H1 (cell line): ENCODE measurements around the gene B3GALT4. TPM values are rescaled to one million over a fixed set of nuclear protein-coding genes. Genes with fewer than 3 reads are reported as not detected.

Experiments
- CTCF ChIA-PET: fragments of 300-600 bp; sonication (Branson Sonifier 250); formaldehyde crosslinking; loops from one replicate; lab custom pipeline; 2021; ENCODE audit not compliant: partially characterized antibody; lab: Charles Lee
- POLR2A ChIA-PET: fragments of 300-600 bp; sonication (Branson Sonifier 250); formaldehyde crosslinking; loops from one replicate; lab custom pipeline; 2021; ENCODE audit warnings: inconsistent platforms; ENCODE audit not compliant: partially characterized antibody; lab: Charles Lee
- DNase-seq, 2 experiments: peaks; one replicate each; pipeline versions ENCODE4 v3.0.0 to v3.0.0-alpha.2; 2010 to 2022; ENCODE audit warnings: low spot score in 2 of 2, low read depth in 1 of 2, mixed read lengths in 1 of 2
- FAIRE-seq: peaks from 2 replicates; lab custom pipeline; 2011; peaks lifted over from hg19 to GRCh38; lab: Jason Lieb, UNC
- H2AFZ ChIP-seq: 2 replicates; pipeline ENCODE4 v1.8.1; 2012; ENCODE audit warnings: low read length, inconsistent platforms
- H2AK5ac ChIP-seq: 2 replicates; pipeline ENCODE4 v1.6.1; 2013; ENCODE audit warnings: low read depth, low read length
- H2BK120ac ChIP-seq: replicated peaks from 2 replicates; pipeline ENCODE3; 2013; ENCODE audit warnings: low read depth, low read length, inconsistent platforms
- H2BK12ac ChIP-seq: 2 replicates; pipeline ENCODE4 v1.6.1; 2013; ENCODE audit warnings: low read depth, low read length
- H2BK15ac ChIP-seq: 2 replicates; pipeline ENCODE4 v1.6.1; 2013; ENCODE audit warnings: low read length
- H2BK20ac ChIP-seq: 2 replicates; pipeline ENCODE4 v1.6.1; 2013; ENCODE audit warnings: low read length
- H2BK5ac ChIP-seq: 2 replicates; pipeline ENCODE4 v1.6.1; 2013; ENCODE audit warnings: low read depth, low read length
- H3K14ac ChIP-seq: 2 replicates; pipeline ENCODE4 v1.6.1; 2013; ENCODE audit warnings: inconsistent platforms; ENCODE audit not compliant: insufficient read length
- H3K18ac ChIP-seq: 2 replicates; pipeline ENCODE4 v1.6.1; 2013; ENCODE audit warnings: low read length; ENCODE audit errors: extremely low read depth
- H3K23ac ChIP-seq: 2 replicates; pipeline ENCODE4 v1.6.1; 2013; ENCODE audit warnings: inconsistent platforms; ENCODE audit not compliant: insufficient read length
- H3K23me2 ChIP-seq: 2 replicates; pipeline ENCODE4 v1.6.1; 2013; ENCODE audit warnings: low read depth, low read length
- H3K27ac ChIP-seq: 2 replicates; pipeline ENCODE4 v1.6.1; 2011; ENCODE audit warnings: low read depth, low read length, inconsistent platforms
- H3K27me3 ChIP-seq, 4 experiments: replicated peaks in 1 of 4; 1 replicate in 1 of 4; 2 replicates in 3 of 4; pipeline versions ENCODE4 v1.6.1 to v1.8.1; 2011 to 2013; ENCODE audit warnings: low read length in 3 of 4, mild to moderate bottlenecking in 3 of 4, inconsistent platforms in 2 of 4, mixed read lengths in 2 of 4, moderate library complexity in 1 of 4; ENCODE audit not compliant: control insufficient read depth in 3 of 4, insufficient read depth in 3 of 4; ENCODE audit errors: extremely low read depth in 1 of 4
- H3K36me3 ChIP-seq, 4 experiments: 2 replicates each; pipeline versions ENCODE4 v1.6.1 to v1.8.1; 2011 to 2013; ENCODE audit warnings: mild to moderate bottlenecking in 4 of 4, low read length in 3 of 4, moderate library complexity in 2 of 4, control low read depth in 1 of 4, inconsistent platforms in 1 of 4; ENCODE audit not compliant: insufficient read depth in 4 of 4, control insufficient read depth in 2 of 4
- H3K4ac ChIP-seq: replicated peaks from 2 replicates; pipeline ENCODE3; 2013; ENCODE audit warnings: low read length, low read depth, mixed read lengths, inconsistent platforms; ENCODE audit not compliant: insufficient read length
- H3K4me1 ChIP-seq, 4 experiments: replicated peaks in 1 of 4; 1 replicate in 1 of 4; 2 replicates in 3 of 4; pipeline versions ENCODE4 v1.6.1 to v1.8.1; 2011 to 2013; ENCODE audit warnings: low read length in 3 of 4, inconsistent platforms in 2 of 4, mixed read lengths in 1 of 4; ENCODE audit not compliant: insufficient read depth in 4 of 4, control insufficient read depth in 3 of 4
- H3K4me2 ChIP-seq, 2 experiments: 2 replicates each; pipeline versions ENCODE4 v1.6.1 to v1.8.1; 2011 to 2013; ENCODE audit warnings: low read depth in 2 of 2, low read length in 2 of 2, control low read depth in 1 of 2, inconsistent platforms in 1 of 2, mild to moderate bottlenecking in 1 of 2; ENCODE audit not compliant: insufficient read depth in 1 of 2
- H3K4me3 ChIP-seq, 4 experiments: fragments of 200-600, 300-600 bp in 1 of 4; sonication (generic), shearing (Covaris generic), sonication (Bioruptor Twin) in 1 of 4; 2 replicates each; pipeline versions ENCODE4 v1.5.1 to v1.8.1; 2011 to 2016; ENCODE audit warnings: low read length in 4 of 4, low read depth in 3 of 4, control low read depth in 2 of 4, inconsistent platforms in 2 of 4, mild to moderate bottlenecking in 2 of 4, mixed read lengths in 1 of 4, moderate library complexity in 1 of 4; ENCODE audit not compliant: insufficient read depth in 2 of 4; ENCODE audit errors: extremely low read depth in 1 of 4
- H3K56ac ChIP-seq: replicated peaks from 2 replicates; pipeline ENCODE3; 2013; ENCODE audit warnings: low read depth, mild to moderate bottlenecking, mixed read lengths, low read length, inconsistent platforms; ENCODE audit not compliant: insufficient read length
- H3K79me1 ChIP-seq: 2 replicates; pipeline ENCODE4 v1.6.1; 2013; ENCODE audit warnings: low read depth, low read length, control low read depth
- H3K79me2 ChIP-seq, 2 experiments: 2 replicates each; pipeline versions ENCODE4 v1.6.1 to v1.8.1; 2012 to 2013; ENCODE audit warnings: low read length in 2 of 2, mild to moderate bottlenecking in 2 of 2, inconsistent platforms in 1 of 2; ENCODE audit not compliant: insufficient read depth in 2 of 2, control insufficient read depth in 1 of 2
- H3K9ac ChIP-seq, 4 experiments: replicated peaks in 1 of 4; 1 replicate in 1 of 4; 2 replicates in 3 of 4; pipeline versions ENCODE4 v1.6.1 to v1.8.1; 2011 to 2013; ENCODE audit warnings: low read depth in 3 of 4, low read length in 3 of 4, control low read depth in 2 of 4, mild to moderate bottlenecking in 2 of 4, moderate library complexity in 2 of 4, inconsistent platforms in 1 of 4; ENCODE audit errors: extremely low read depth in 1 of 4
- H3K9me3 ChIP-seq, 2 experiments: 2 replicates each; pipeline versions ENCODE4 v1.6.1 to v1.8.1; 2012 to 2013; ENCODE audit warnings: mild to moderate bottlenecking in 2 of 2, moderate library complexity in 2 of 2, control low read depth in 1 of 2, inconsistent platforms in 1 of 2, low read depth in 1 of 2, low read length in 1 of 2, mixed read lengths in 1 of 2; ENCODE audit not compliant: insufficient read depth in 2 of 2
- H4K20me1 ChIP-seq, 2 experiments: replicated peaks in 1 of 2; 2 replicates each; pipeline versions ENCODE3 to v1.8.1; 2011 to 2013; ENCODE audit warnings: inconsistent platforms in 2 of 2, low read length in 2 of 2, mild to moderate bottlenecking in 1 of 2; ENCODE audit not compliant: insufficient read depth in 2 of 2, control insufficient read depth in 1 of 2
- H4K5ac ChIP-seq: 2 replicates; pipeline ENCODE4 v1.6.1; 2013; ENCODE audit warnings: low read length, low read depth, mixed read lengths, inconsistent platforms; ENCODE audit not compliant: insufficient read length
- H4K8ac ChIP-seq: 2 replicates; pipeline ENCODE4 v1.8.0; 2013; ENCODE audit warnings: mild to moderate bottlenecking, moderate library complexity, low read length, inconsistent platforms; ENCODE audit not compliant: insufficient read depth; ENCODE audit errors: extremely low read depth
- H4K91ac ChIP-seq: replicated peaks from 2 replicates; pipeline ENCODE3; 2013; ENCODE audit warnings: low read length, mixed read lengths, inconsistent platforms; ENCODE audit not compliant: insufficient read length
- SIN3A ChIP-seq, 2 experiments: IDR thresholded peaks in 1 of 2; conservative IDR thresholded peaks in 1 of 2; 2 replicates each; pipeline ENCODE4 v1.6.1; 2011 to 2012; ENCODE audit warnings: low read length in 2 of 2, improper control_type of control experiment in 1 of 2, low read depth in 1 of 2, mild to moderate bottlenecking in 1 of 2
- SP2 ChIP-seq: IDR thresholded peaks from 2 replicates; pipeline ENCODE4 v1.6.1; 2012; ENCODE audit warnings: mild to moderate bottlenecking, low read length, inconsistent platforms
- WGBS, 2 experiments: shearing (Covaris generic) in 1 of 2; methylation state at CpG; one replicate each; pipeline versions ENCODE4 v1.1.6 to v1.1.7; 2013 to 2015; ENCODE audit warnings: low lambda C conversion rate in 2 of 2, mixed read lengths in 2 of 2, inconsistent platforms in 1 of 2, low coverage in 1 of 2, missing lambda C conversion rate in 1 of 2; ENCODE audit not compliant: insufficient replicate concordance in 2 of 2, insufficient coverage in 1 of 2, insufficient read length in 1 of 2; ENCODE audit errors: extremely low coverage in 1 of 2, missing lambda C conversion rate in 1 of 2; 5-methylcytosine and 5-hydroxymethylcytosine counted together
- polyA plus RNA-seq, 7 experiments: library from polyadenylated mRNA; depleted of rRNA in 3 of 7; stranded (reverse) in 5 of 7; unstranded in 2 of 7; fragments of >200 nt in 5 of 7; fragments of 200-250 nt in 2 of 7; gene quantifications; 1 replicate in 5 of 7; 2 replicates in 1 of 7; 4 replicates in 1 of 7; pipeline versions ENCODE4 v1.2.1 to v1.2.3, GENCODE V29; 2011 to 2013; ENCODE audit warnings: missing spikeins in 2 of 7, mixed read lengths in 2 of 7
- total RNA-seq: library from RNA; stranded (reverse); fragmentation: NEBNext Ultra II Directional; extraction: Animal tissue kit (Norgen Biotek cat#: 25700); gene quantifications from 2 replicates; pipeline ENCODE4 v1.2.1, GENCODE V29; 2021

The B3GALT4 gene
- total and polyA plus RNA-seq, 2 of the 8 experiments (the other 6 are each of a cell fraction or from before 2014, with no cell fraction given), result 2.2 to 3.0 TPM

GRCh38 chr6:33316603-33317418 is 39.9 kb downstream of the B3GALT4 start:
- H3K36me3 ChIP-seq, result peaks cover 10 to 31% (median 21%) of the 10 kb centered on the region in 4 experiments; a peak in 7 of 8 replicates
- 66% methylated on average over 19 of the region's 19 CpGs; no CpG with 5 or more reads in 1 of the 2 experiments for WGBS, 2 experiments
- H2BK15ac ChIP-seq, result no peak overlapping the region
- H4K91ac ChIP-seq, result no peak overlapping the region
- peaks cover 2 to 5% of the 10 kb centered on the region in 2 experiments for H4K20me1 ChIP-seq
- TF ChIP-seq SIN3A (conservative IDR thresholded peaks at IDR 0.05 in 1 of 2, IDR thresholded peaks at IDR 0.05 in 1 of 2; ENCODE audit: low read depth in 1 of 2, low read length in 2 of 2) (0 out of 4 replicates have a peak, but pooled peaks of 1 of the 2 experiments have one; percentile 5), SP2 (no peak)
- ChIA-PET CTCF (interaction anchor here (0.6 to 2.7 kb wide), 7 partner anchors 12 to 541 kb away, joined by 3 to 8 read pairs (median 3); partner anchors contain the start of gene RGL2), POLR2A (interaction anchor here (0.6 to 3.5 kb wide), 10 partner anchors 19 to 425 kb away, joined by 3 to 25 read pairs (median 6); partner anchors contain the start of genes B3GALT4, RGL2, RPS18 and VPS52)
- H3K23me2 ChIP-seq, result peaks cover 31% of the 10 kb centered on the region
- no peak overlapping the region for H3K4ac ChIP-seq
- no peak overlapping the region for H3K18ac ChIP-seq
- H2BK120ac ChIP-seq, result no peak overlapping the region
- H3K56ac ChIP-seq, result no peak overlapping the region
- H3K27me3 ChIP-seq, result no peaks in the 10 kb centered on the region
- H3K23ac ChIP-seq, result no peak overlapping the region
- peak overlapping the region; percentile 65 to 66 for H3K4me2 ChIP-seq
- peaks cover 0 to 25% of the 10 kb centered on the region in 2 experiments; a peak in 2 of 4 replicates for H3K79me2 ChIP-seq
- no peaks in the 10 kb centered on the region; a peak in 1 of 4 replicates for H3K9me3 ChIP-seq
- peaks cover 0 to 35% (median 23%) of the 10 kb centered on the region in 4 experiments; a peak in 6 of 7 replicates for H3K4me1 ChIP-seq
- no peak overlapping the region for H2BK5ac ChIP-seq
- H2AK5ac ChIP-seq, result no peak overlapping the region
- FAIRE-seq, result no peak
- H3K79me1 ChIP-seq, result peaks cover 7% of the 10 kb centered on the region; the same call in 1 of the 2 replicates
- H2AFZ ChIP-seq, result no peak overlapping the region
- H2BK12ac ChIP-seq, result no peak overlapping the region
- H3K9ac ChIP-seq, result no peak overlapping the region
- H4K5ac ChIP-seq, result no peak overlapping the region
- no peak overlapping the region for H2BK20ac ChIP-seq
- H3K4me3 ChIP-seq, result peak overlapping the region; percentile 49 to 82 (median 64)
- DNase-seq, result peak in 1 of 2 experiments; percentile 56
- no peak overlapping the region for H3K14ac ChIP-seq
- H4K8ac ChIP-seq, result no peak overlapping the region
- H3K27ac ChIP-seq, result no peak overlapping the region
